Activated T-cell treated with anti-CD3 and anti-CD28 coated beads, Interleukin-2, amount 50 U/mL, for 1 hour (primary cell): ENCODE measurements around the gene SIN3A.
"Not testable (repeated sequence)": the region's sequence is repeated elsewhere in the genome, so short reads cannot be mapped to it uniquely, and the experiment has no call there.

Source experiments
- DNase-seq: peaks from one replicate; pipeline ENCODE4 v3.0.0-alpha.2; 2020

SIN3A gene

GRCh38 chr15:75449585-75450306 lies 1.7 kb downstream of the SIN3A start:
- DNase-seq: no peak

- not testable (repeated sequence) for DNase-seq
Observed at GRCh38 chr15:75448171-75448570, 3.3 kb downstream of the SIN3A start.

GRCh38 chr15:75446151-75446550 lies 5.3 kb downstream of the SIN3A start:
- DNase-seq: no peak

GRCh38 chr15:75445324-75445723 lies 6.2 kb downstream of the SIN3A start:
- DNase-seq: not testable (repeated sequence)

GRCh38 chr15:75443972-75444453 lies 7.5 kb downstream of the SIN3A start:
- not testable (repeated sequence) for DNase-seq

- DNase-seq: no peak
Observed at GRCh38 chr15:75437721-75438120, 13.8 kb downstream of the SIN3A start.

GRCh38 chr15:75436881-75437280 lies 14.6 kb downstream of the SIN3A start:
- DNase-seq: no peak

GRCh38 chr15:75431682-75432081 lies 19.8 kb downstream of the SIN3A start:
- DNase-seq: no peak

GRCh38 chr15:75431270-75431669 lies 20.2 kb downstream of the SIN3A start:
- DNase-seq: no peak

GRCh38 chr15:75430259-75430658 lies 21.2 kb downstream of the SIN3A start:
- no peak for DNase-seq

- DNase-seq: no peak
Observed at GRCh38 chr15:75428152-75428551, 23.3 kb downstream of the SIN3A start.

- no peak for DNase-seq
Observed at GRCh38 chr15:75425966-75426500, 25.5 kb downstream of the SIN3A start.

GRCh38 chr15:75422554-75422953 lies 28.9 kb downstream of the SIN3A start:
- DNase-seq: no peak

- no peak for DNase-seq
Observed at GRCh38 chr15:75420698-75421097, 30.8 kb downstream of the SIN3A start.

- DNase-seq: no peak
Observed at GRCh38 chr15:75416584-75416983, 34.9 kb downstream of the SIN3A start.

GRCh38 chr15:75410196-75410595 lies 41.3 kb downstream of the SIN3A start:
- no peak for DNase-seq

- no peak for DNase-seq
Observed at GRCh38 chr15:75407083-75407482, 44.4 kb downstream of the SIN3A start.

- no peak for DNase-seq
Observed at GRCh38 chr15:75403892-75404291, 47.6 kb downstream of the SIN3A start.

- no peak for DNase-seq
Observed at GRCh38 chr15:75397494-75397893, 54.0 kb downstream of the SIN3A start.

- no peak for DNase-seq
Observed at GRCh38 chr15:75389791-75390382, 61.6 kb downstream of the SIN3A start.

- not testable (repeated sequence) for DNase-seq
Observed at GRCh38 chr15:75383986-75384385, 67.5 kb downstream of the SIN3A start.

- DNase-seq: no peak
Observed at GRCh38 chr15:75380773-75381172, 70.7 kb downstream of the SIN3A start.

GRCh38 chr15:75371901-75372688 lies 79.4 kb downstream of the SIN3A start:
- DNase-seq: no peak

GRCh38 chr15:75371486-75371885 lies 80.0 kb downstream of the SIN3A start:
- no peak for DNase-seq
